Bronchial epithelial cell (primary cell): ENCODE data around the gene HTR3A. TPM values are rescaled to one million over a fixed set of nuclear protein-coding genes. Genes with fewer than 3 reads are reported as not detected.

ENCODE experiments used
- DNase-seq: peaks from one replicate; pipeline ENCODE4 v3.0.0-alpha.2; 2010; ENCODE audit warnings: low read depth
- FAIRE-seq: peaks from 2 replicates; lab custom pipeline; 2011; peaks lifted over from hg19 to GRCh38; lab: Jason Lieb, UNC
- H3K27me3 ChIP-seq: 2 replicates; pipeline ENCODE4 v1.5.1; 2011; ENCODE audit warnings: low read length; ENCODE audit not compliant: control insufficient read depth, insufficient read depth
- H3K36me3 ChIP-seq: 2 replicates; pipeline ENCODE4 v1.5.1; 2011; ENCODE audit warnings: low read length; ENCODE audit not compliant: control insufficient read depth, insufficient read depth
- H3K4me3 ChIP-seq: 2 replicates; pipeline ENCODE4 v1.5.1; 2011; ENCODE audit warnings: mild to moderate bottlenecking, low read depth, low read length, control low read depth
- total RNA-seq: library from RNA; depleted of rRNA; stranded (reverse); fragments of >200 nt; gene quantifications from 2 replicates; pipeline ENCODE4 v1.2.1, GENCODE V29; 2014
- TF ChIP-seq, protein P1 (sequence below): IDR thresholded peaks from 2 replicates; pipeline ENCODE4 v1.5.1; 2011; ENCODE audit warnings: mild to moderate bottlenecking, moderate library complexity, low read length, control low read depth, inconsistent platforms; ENCODE audit not compliant: insufficient read depth, severe bottlenecking

HTR3A gene
- total RNA-seq, 1 donor from 2014 or later, result not detected

- no peaks in the 10 kb centered on the region for H3K27me3 ChIP-seq
- no peaks in the 10 kb centered on the region for H3K36me3 ChIP-seq
- TF ChIP-seq, protein P1, sequence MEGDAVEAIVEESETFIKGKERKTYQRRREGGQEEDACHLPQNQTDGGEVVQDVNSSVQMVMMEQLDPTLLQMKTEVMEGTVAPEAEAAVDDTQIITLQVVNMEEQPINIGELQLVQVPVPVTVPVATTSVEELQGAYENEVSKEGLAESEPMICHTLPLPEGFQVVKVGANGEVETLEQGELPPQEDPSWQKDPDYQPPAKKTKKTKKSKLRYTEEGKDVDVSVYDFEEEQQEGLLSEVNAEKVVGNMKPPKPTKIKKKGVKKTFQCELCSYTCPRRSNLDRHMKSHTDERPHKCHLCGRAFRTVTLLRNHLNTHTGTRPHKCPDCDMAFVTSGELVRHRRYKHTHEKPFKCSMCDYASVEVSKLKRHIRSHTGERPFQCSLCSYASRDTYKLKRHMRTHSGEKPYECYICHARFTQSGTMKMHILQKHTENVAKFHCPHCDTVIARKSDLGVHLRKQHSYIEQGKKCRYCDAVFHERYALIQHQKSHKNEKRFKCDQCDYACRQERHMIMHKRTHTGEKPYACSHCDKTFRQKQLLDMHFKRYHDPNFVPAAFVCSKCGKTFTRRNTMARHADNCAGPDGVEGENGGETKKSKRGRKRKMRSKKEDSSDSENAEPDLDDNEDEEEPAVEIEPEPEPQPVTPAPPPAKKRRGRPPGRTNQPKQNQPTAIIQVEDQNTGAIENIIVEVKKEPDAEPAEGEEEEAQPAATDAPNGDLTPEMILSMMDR, result no peak
- H3K4me3 ChIP-seq, result no peak overlapping the region
- DNase-seq, result no peak
- FAIRE-seq, result no peak
Measured at GRCh38 chr11:113967361-113967760, 7.5 kb upstream of the HTR3A start.

- DNase-seq (no peak), FAIRE-seq (no peak)
- TF ChIP-seq, protein P1, result no peak
- Histone ChIP-seq H3K4me3 (no peak overlapping the region), H3K36me3 (no peaks in the 10 kb centered on the region), H3K27me3 (peaks cover under 1% of the 10 kb centered on the region)
Measured at GRCh38 chr11:113971506-113972195, 3.3 kb upstream of the HTR3A start.

GRCh38 chr11:113977071-113977490 is 2.2 kb downstream of the HTR3A start:
- FAIRE-seq, result no peak
- TF ChIP-seq, protein P1, result no peak
- no peak for DNase-seq
- H3K36me3 ChIP-seq, result no peaks in the 10 kb centered on the region
- no peak overlapping the region for H3K4me3 ChIP-seq
- peaks cover 1% of the 10 kb centered on the region for H3K27me3 ChIP-seq

DNA sequence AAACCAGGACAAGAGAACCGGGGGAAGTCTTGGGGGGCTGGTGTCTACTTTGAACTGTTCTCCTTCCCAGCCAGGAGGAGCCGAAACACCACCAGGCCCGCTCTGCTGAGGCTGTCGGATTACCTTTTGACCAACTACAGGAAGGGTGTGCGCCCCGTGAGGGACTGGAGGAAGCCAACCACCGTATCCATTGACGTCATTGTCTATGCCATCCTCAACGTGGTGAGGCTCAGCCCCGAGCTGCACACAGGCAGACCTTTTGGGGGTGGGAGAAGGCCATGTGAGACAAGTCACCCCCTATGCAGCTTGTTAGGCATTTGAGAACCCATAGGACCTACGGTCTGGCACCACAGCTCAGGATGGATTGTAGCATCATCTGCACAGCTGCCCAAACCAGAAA is 2.8 kb downstream of the HTR3A start:
- Histone ChIP-seq H3K4me3 (no peak overlapping the region), H3K27me3 (peaks cover 1% of the 10 kb centered on the region), H3K36me3 (no peaks in the 10 kb centered on the region)
- TF ChIP-seq, protein P1, result no peak
- FAIRE-seq, result no peak
- no peak for DNase-seq

DNA sequence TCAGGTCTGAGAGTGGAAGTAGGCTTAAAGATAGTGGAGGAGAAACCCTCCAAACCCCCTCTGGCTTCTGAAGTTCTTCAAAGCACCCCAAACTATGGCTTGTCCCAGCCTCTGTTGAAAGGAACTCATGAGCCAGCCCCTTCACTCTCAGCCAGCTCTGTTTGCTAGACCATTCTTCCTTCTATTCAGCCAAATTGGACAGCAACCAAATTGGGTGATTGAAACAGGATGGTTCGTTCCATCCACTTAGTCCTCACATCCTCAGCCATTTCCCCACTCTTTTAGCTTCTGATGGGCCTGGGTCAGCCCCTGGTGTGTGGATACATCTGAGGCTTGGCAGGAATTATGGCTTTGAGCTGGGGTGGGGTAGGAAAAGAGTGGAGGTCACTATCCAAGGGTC is 4.5 kb downstream of the HTR3A start:
- H3K4me3 ChIP-seq, result no peak overlapping the region
- no peaks in the 10 kb centered on the region for H3K36me3 ChIP-seq
- peaks cover 1% of the 10 kb centered on the region for H3K27me3 ChIP-seq
- TF ChIP-seq, protein P1, result no peak
- DNase-seq (no peak), FAIRE-seq (no peak)

GRCh38 chr11:113980785-113981184 is 5.9 kb downstream of the HTR3A start:
- no peak overlapping the region for H3K4me3 ChIP-seq
- FAIRE-seq (no peak), DNase-seq (no peak)
- TF ChIP-seq, protein P1, result no peak
- no peaks in the 10 kb centered on the region for H3K36me3 ChIP-seq
- H3K27me3 ChIP-seq, result peaks cover 1% of the 10 kb centered on the region
